Vagina (tissue), 2 donors: ENCODE data around the gene ADNP. TPM values are rescaled to one million over a fixed set of nuclear protein-coding genes. Genes with fewer than 3 reads are reported as not detected.
"Not testable (repeated sequence)": the region's sequence is repeated elsewhere in the genome, so short reads cannot be mapped to it uniquely, and the experiment has no call there.

Experiments used
- DNase-seq, 2 donors: peaks; one replicate each; pipeline ENCODE4 v3.0.0-alpha.2; 2017; ENCODE audit errors: extremely low spot score in 2 of 2
- H3K27ac ChIP-seq: fragments of 200-600 bp; sonication (generic); one replicate; pipeline ENCODE4 v1.5.1; 2019
- H3K27me3 ChIP-seq: fragments of 200-600 bp; sonication (generic); one replicate; pipeline ENCODE4 v1.5.1; 2019
- H3K36me3 ChIP-seq, 2 donors: fragments of 200-600 bp; sonication (generic); one replicate each; pipeline ENCODE4 v1.5.1; 2017 to 2019
- H3K4me1 ChIP-seq: fragments of 200-600 bp; sonication (generic); one replicate; pipeline ENCODE4 v1.5.1; 2019
- H3K4me3 ChIP-seq, 2 donors: fragments of 200-600 bp; sonication (generic); 1 replicate in 1 of 2; 2 replicates in 1 of 2; pipeline ENCODE4 v1.5.1; 2016 to 2019
- H3K9me3 ChIP-seq: fragments of 200-600 bp; sonication (generic); one replicate; pipeline ENCODE4 v1.5.1; 2019
- CTCF ChIP-seq, 3 experiments: fragments of 450-650 bp in 2 of 3; fragments of 200-600 bp in 1 of 3; sonication (generic) in 1 of 3; IDR thresholded peaks; one replicate each; pipeline ENCODE4 v1.5.1; 2017 to 2019; ENCODE audit warnings: antibody characterized with exemption in 3 of 3, mild to moderate bottlenecking in 2 of 3, moderate library complexity in 2 of 3
- POLR2A ChIP-seq, 2 donors: fragments of 450-650 bp; IDR thresholded peaks; one replicate each; pipeline ENCODE4 v1.6.1; 2017; ENCODE audit warnings: antibody characterized with exemption in 2 of 2, mild to moderate bottlenecking in 2 of 2, moderate library complexity in 2 of 2
- POLR2AphosphoS5 ChIP-seq, 2 donors: sonication (generic); formaldehyde crosslinking; IDR thresholded peaks; one replicate each; pipeline ENCODE4 v1.9.0; 2017; ENCODE audit warnings: antibody characterized with exemption in 2 of 2, mild to moderate bottlenecking in 2 of 2, low read depth in 1 of 2; ENCODE audit not compliant: insufficient read depth in 1 of 2
- intact Hi-C: fragments of 100-400 bp; cut with DNase I; formaldehyde crosslinking; loops from one replicate; pipeline ENCODE4 v1.15.1; 2023
- total RNA-seq: library from RNA; depleted of rRNA; stranded (reverse); fragments of >200 nt; gene quantifications from one replicate; pipeline ENCODE4 v1.2.3, GENCODE V29; 2016

ADNP gene
- total RNA-seq, 1 donor from 2014 or later: 51.6 TPM

DNA sequence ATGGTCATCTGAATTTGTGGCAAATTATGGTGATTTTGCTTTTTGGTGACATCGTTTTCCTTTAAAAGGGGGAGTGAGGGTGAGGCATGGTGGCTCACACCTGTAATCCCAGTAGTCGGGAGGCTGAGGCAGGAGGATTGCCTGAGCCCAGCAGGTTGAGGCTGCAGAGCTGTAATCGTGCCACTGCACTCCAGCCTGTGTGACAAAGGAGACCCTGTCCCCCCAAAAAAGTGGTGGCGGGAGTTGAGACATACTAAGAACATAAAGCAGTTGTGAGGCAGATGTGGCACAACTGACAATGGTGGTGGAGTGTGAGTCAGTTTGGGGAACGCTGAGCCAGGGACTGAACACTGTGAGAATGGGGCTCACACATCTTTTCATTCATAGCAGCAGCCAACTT, 45.5 kb downstream of the ADNP start:
- Histone ChIP-seq H3K4me1 (no peaks in the 10 kb centered on the region), H3K27ac (no peak overlapping the region), H3K4me3 (no peak overlapping the region), H3K27me3 (no peaks in the 10 kb centered on the region), H3K9me3 (no peaks in the 10 kb centered on the region), H3K36me3 (peaks cover 0 to 5% of the 10 kb centered on the region in 2 donors)
- intact Hi-C loops: no loop called here
- DNase-seq: no peak
- TF ChIP-seq POLR2A (IDR thresholded peaks at IDR 0.05) (no peak), CTCF (IDR thresholded peaks at IDR 0.05) (no peak), POLR2AphosphoS5 (IDR thresholded peaks at IDR 0.05; ENCODE audit: insufficient read depth in 1 of 2, low read depth in 1 of 2) (no peak)

DNA sequence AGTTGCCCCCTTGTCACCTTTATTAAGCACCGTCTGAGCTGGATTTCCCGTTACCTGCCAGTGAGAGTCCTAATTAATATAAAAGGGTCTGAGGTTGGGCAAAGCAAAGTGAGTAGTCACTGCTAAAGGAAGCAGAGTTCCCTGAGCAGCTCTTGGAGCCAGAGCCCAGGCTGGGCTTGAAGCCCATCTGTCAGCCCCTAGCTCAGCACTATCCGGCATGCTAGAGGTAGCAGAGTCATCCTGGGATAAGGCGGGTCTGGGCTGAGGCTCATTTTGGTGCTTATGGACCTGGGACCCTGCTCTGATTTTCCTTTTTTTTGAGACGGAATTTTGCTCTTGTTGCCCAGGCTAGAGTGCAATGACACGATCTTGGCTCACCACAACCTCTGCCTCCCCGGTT, 46.2 kb downstream of the ADNP start:
- Histone ChIP-seq H3K4me1 (no peaks in the 10 kb centered on the region), H3K36me3 (peaks cover 0 to 5% of the 10 kb centered on the region in 2 donors), H3K27ac (no peak overlapping the region), H3K27me3 (no peaks in the 10 kb centered on the region), H3K4me3 (no peak overlapping the region), H3K9me3 (no peaks in the 10 kb centered on the region)
- intact Hi-C loops: no loop called here
- TF ChIP-seq POLR2AphosphoS5 (IDR thresholded peaks at IDR 0.05; ENCODE audit: insufficient read depth in 1 of 2, low read depth in 1 of 2) (no peak), POLR2A (IDR thresholded peaks at IDR 0.05) (no peak), CTCF (IDR thresholded peaks at IDR 0.05) (no peak)
- DNase-seq: no peak

DNA sequence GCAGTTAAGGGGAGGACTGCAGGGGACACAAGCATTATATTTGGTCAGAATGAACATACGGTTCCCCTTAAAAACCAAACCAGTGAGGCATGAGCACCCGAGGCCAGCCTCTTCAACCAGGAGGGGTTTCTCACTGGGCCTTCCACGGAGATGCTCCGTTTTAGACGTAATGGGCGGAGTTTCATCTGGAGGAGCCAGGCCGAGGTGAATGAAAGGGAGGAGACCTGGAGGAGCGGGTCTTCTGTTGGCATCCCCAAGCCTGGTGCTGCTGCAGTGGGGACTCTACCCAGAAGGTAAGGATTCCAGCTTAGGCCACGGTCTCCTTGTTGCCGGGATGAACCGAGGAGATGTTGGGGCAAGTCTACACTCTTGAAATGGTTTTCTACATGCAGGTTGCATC, 47.4 kb downstream of the ADNP start:
- Histone ChIP-seq H3K27me3 (no peaks in the 10 kb centered on the region), H3K27ac (no peak overlapping the region), H3K36me3 (no peaks in the 10 kb centered on the region), H3K4me3 (no peak overlapping the region), H3K9me3 (no peaks in the 10 kb centered on the region), H3K4me1 (no peaks in the 10 kb centered on the region)
- no peak for DNase-seq
- intact Hi-C loops: no loop called here
- TF ChIP-seq POLR2A (IDR thresholded peaks at IDR 0.05) (no peak), POLR2AphosphoS5 (IDR thresholded peaks at IDR 0.05; ENCODE audit: insufficient read depth in 1 of 2, low read depth in 1 of 2) (no peak), CTCF (IDR thresholded peaks at IDR 0.05) (no peak)

GRCh38 chr20:50881759-50882424, 49.3 kb downstream of the ADNP start:
- intact Hi-C loops, H3K27ac ChIP-seq, H3K36me3 ChIP-seq, DNase-seq, H3K27me3 ChIP-seq, H3K4me3 ChIP-seq, H3K9me3 ChIP-seq, H3K4me1 ChIP-seq: not testable (repeated sequence)

DNA sequence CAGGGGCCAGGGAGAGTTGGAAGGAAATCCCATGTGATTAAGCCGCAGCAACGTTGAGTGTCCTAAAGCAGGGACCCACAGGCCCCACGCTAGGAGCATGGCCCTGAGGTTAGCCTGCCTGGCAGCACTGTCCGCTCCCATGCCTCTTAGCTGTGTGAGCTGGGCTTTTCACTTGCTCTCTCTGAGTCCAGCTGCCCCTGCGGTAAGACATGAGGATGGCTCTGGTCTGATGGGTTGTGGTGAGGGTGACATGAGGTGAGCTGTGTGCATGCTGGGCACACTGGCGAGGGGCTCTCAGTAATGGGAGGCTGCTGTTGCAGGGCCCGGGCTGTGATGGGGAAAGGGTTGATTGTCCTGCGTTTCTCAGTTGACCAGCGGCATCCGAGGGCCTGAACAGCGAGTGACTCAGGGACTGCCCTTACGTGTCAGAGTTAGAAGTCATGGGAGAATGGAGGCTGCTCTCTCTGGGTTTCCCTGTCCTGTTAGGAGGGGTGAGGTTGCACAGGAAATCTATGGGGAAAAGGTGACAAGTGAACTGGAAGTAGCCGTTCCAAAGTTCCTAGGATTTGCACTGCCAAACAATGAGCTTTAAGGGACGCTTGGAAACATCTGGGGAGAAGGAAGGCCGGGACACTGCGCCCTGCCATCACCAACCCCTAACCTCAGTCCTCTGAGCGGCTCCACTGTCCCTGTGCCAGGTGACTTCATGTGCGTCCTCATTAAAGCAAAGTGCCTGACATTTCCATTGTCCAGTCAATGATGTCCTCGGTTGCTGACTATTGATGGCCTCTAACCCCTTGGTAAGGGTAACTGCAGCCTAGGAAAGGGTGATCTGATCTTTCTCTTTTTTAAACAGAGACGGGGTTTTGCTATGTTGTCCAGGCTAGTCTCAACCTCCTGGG, 51.3 kb downstream of the ADNP start:
- TF ChIP-seq POLR2AphosphoS5 (IDR thresholded peaks at IDR 0.05; ENCODE audit: insufficient read depth in 1 of 2, low read depth in 1 of 2) (no peak), CTCF (IDR thresholded peaks at IDR 0.05) (no peak), POLR2A (IDR thresholded peaks at IDR 0.05) (no peak)
- Histone ChIP-seq H3K4me1 (no peaks in the 10 kb centered on the region), H3K27ac (no peak overlapping the region), H3K4me3 (no peak overlapping the region), H3K9me3 (no peaks in the 10 kb centered on the region), H3K27me3 (no peaks in the 10 kb centered on the region), H3K36me3 (no peaks in the 10 kb centered on the region)
- DNase-seq: no peak
- intact Hi-C loops: no loop called here
